Stimulated activated CD8-positive, alpha-beta memory T cell treated with anti-CD3 and anti-CD28 coated beads, Interleukin-7, amount 100 ng/mL, for 24 hours (primary cell): Measurements from ENCODE around the gene ELOVL3.
"Not testable (repeated sequence)": the region's sequence is repeated elsewhere in the genome, so short reads cannot be mapped to it uniquely, and the experiment has no call there.

ENCODE experiments used
- DNase-seq: peaks from one replicate; pipeline ENCODE4 v3.0.0-alpha.2; 2020; ENCODE audit warnings: low read depth

The ELOVL3 gene

DNA sequence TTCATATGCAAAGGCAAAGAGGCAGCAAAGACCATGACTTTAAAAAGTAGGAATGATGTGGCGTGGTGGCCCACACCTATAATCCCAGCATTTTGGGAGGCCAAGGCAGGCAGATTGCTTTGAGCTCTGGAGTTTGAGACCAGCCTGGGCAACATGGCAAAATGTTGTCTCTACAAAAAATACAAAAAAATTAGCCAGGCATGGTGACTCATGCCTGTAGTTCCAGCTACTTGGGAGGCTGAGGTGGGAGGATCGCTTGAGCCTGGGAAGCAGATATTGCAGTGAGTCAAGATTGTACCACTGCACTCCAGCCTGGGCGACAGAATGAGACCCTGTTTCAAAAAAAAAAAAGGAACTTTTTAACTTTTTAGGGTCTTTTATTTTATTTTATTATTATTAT lies 26.4 kb downstream of the ELOVL3 start:
- DNase-seq = not testable (repeated sequence)

DNA sequence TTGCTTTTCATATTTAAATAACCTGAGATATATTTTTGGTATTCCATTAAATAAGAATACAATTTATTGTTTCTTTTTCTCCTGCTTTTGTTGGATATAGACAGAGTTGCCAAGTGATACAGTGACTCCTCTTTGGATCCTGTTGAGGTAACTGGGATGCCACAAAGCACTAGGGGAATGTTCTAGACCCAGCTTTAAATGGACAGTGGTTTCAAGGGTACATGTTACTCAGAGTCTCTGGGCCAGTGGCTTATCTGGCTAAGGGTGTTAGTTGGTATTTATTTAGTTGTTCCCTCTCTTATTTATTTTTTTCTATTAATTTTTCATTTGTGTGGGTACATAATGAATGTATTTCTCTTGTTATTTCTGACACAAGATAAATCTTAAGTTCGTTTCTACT lies 28.3 kb downstream of the ELOVL3 start:
- DNase-seq = no peak

DNA sequence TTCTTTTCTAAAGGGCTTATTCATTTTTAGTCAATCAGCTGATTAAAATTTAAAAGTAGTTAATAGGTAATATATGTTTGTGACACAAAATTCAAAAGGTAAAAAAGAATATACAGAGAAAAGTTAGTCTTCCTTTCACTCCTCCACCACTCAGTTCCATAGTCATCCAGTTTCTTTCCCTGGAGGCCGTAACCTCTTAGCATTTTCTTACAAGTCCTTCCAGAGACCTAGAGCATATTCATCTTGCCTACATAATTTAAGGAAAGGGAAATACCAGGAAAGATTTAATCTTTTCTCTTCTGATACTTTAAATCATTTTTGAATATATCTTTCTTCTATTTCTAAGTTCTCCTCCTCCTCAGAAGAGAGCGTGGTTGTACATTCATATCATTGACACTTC lies 29.3 kb downstream of the ELOVL3 start:
- DNase-seq = no peak

DNA sequence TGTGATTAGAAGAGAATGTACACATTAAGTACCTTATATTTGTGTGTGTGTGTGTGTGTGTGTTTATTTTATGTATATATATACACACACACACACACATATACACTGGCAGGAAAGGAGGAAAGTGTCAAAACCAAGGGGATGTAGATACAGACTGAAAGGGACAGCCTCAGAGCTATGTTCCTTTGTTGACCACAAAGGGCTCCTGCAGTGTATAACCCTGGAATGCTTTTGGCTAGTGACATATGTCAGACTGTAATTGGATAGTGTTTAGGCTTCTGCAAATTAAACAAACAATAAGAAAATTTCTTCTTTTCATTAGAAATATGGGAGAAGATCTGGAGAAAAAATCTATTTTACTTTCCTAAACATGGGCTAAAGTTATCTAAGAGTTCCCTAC lies 35.1 kb downstream of the ELOVL3 start:
- no peak for DNase-seq

DNA sequence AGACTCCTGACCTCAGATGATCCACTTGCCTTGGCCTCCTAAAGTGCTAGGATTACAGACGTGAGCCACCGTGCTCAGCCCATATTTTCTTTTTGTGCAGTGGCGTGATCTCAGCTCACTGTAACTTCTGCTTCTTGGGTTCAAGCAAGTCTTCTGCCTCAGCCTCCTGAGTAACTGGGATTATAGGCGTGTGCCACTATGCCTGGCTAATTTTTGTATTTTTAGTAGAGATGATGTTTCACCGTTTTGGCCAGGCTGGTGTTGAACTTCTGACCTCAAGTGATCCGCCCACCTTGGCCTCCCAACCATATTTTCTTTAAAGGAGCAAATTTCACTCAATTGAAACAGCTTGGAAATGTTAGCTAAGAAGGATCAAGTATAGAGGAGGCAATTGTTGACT lies 35.7 kb downstream of the ELOVL3 start:
- DNase-seq = no peak

DNA sequence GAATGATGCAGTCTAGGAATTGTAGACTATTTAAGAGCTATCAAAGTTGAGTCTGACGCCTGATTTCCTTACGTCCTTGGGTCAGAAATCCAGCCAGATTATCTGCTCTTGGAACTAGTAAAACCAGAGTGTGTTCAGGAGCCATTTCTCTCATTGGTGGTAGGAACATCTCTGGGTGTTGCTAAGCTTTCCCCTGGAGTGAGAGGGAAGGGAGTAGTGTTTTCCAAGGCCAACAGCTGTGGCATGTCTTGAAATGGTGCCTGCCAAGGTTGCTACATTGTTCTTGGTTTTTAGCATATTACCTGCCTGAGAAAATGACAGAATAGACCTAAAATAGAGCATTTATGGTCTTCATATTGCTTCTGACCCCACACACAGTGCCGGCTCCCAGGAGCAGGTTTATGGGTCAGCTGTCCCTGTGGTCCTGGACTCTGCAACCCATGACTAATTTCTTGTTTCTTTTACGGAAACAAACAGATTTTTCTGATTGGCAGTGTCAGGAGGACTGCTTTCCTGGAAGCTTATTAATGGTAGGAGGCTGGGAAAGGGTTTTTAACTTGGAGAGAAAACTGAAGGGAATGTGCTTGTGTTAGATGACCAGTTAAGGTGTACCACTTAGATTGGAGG lies 36.8 kb downstream of the ELOVL3 start:
- DNase-seq = no peak

DNA sequence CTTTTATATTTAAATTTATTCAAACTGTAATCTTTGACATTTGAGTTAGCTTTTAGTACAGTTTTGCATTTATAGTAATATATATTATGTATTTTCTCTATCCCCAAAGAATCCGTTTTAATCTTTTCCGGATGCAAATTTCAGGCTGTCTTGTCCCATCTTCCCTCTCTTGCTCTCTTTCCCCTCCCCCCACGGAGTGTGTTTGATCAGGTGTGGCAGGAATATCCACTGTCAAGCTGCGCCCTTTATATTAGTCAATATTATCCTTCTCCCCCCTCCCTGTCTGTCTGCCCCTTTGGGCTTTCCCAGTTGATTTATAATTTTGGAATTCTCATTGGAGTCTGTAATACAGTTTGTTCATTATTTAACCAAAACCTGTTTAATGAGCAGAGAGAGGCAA lies 38.3 kb downstream of the ELOVL3 start:
- no peak for DNase-seq

DNA sequence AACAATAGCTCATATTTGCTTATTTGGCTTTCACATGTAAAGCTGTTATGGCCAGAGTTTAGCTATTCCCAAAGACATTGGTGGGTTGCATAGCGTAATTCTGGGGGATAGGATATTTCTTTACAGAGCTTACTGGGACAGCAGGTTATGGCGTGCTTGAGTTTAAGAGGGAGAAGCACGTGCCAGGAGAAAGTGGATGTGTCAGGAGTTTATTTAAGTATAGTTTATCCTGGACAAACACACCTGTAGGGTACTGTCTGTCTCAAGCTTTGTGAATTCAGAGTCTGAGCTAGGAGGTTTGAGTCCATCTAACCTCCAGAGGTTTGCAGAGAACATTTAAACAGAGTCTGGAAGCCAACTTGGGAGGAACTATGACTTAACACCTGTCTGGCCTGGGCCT lies 40.6 kb downstream of the ELOVL3 start:
- no peak for DNase-seq

DNA sequence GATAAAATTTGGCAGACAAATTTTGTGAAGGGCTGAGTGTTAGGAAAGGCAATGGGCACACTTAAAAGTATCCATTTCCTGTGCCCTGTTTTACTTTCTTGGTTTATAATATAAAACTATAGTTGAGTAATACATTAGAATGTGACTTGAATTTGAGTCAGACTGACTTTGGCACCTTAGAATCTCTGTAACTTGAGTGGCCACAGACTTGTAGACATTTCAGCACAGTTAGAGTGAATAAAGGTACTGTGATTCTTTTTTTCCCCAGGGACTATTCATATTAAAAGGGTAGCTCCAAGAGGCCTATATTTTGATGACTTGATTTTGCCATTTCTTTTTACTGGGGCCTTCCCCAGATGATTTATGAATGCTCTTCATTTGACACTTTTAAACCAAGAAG lies 41.6 kb downstream of the ELOVL3 start:
- DNase-seq = no peak

DNA sequence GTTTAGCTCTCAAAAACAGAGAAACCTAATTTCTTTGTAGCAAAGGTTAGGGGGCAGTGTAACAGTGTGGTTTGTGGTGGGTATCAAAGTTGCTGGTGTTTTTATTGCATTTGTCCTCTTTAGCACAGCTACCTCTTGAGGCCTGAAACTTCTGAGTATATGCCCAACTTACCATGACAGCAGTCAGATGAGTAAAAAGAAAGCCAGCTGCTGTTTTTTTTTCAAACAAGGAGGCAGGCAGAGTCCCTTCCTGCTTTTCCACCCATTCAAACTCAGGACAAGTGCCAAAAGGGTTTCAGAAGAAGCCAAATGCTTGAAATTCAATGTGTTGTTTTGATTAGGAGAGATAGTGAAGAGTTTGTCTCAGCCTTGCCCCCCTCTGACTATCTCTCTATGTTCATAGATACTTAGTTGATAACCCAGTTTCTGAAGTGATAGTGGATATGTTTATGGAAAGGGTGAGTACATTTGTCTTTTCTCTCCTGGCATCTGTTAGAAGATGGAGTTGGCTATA lies 42.3 kb downstream of the ELOVL3 start:
- no peak for DNase-seq

DNA sequence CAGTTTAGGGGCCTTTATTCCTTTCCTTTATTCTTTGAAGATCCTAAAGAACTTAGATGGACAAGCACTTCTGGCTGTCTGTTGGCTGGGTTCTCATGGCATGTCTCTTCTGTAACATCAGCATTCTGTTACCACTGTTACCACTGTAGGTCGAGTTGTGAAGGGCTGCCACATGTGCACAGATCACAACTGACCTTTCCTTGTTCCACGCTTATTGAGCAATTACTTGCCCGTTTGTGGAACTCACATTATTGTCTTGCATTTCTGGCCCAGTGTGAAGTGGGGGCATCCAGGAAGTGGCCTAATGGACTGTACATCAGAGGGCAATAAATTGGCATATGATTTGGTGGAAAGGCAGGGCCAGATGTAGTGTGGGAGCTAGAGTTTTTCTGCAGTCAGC lies 42.9 kb downstream of the ELOVL3 start:
- DNase-seq = no peak

DNA sequence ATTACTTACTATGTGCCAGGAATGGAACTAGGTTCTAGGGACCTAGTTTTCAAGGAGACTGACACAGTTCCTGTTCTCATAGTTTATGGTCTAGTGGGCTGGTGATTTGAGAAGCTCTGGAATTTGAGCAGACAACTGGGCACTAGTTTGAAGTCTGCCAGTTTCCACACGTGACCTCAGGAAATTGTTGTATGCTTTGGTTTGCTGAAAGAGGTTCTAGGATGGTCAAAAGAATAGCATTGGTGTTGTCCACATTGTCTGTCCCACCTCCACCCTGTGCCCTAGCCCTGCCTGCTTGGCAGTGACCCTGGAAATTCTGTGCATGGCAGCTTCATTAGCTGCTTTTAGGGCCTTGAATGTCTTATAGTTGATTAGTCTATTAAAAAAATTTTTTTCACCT lies 48.0 kb downstream of the ELOVL3 start:
- DNase-seq = no peak

DNA sequence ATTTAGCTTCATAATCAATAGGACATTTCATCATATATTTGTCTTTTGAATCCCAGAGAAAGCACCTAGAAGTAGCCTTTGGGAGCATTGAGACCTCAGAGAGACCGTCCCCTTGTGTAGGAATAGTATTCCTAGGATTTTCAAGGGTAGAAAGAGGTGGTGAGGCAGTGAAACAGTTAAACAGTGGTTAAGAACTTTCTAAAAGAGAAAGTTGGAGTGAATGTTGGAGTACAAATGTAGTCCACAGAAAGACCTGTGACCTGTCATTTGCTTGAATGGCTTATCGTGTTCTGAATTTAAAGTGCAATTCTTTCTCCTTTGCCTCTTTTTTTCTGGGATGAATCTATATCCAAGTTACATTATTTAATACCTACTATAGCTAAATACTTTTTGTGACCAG lies 49.2 kb downstream of the ELOVL3 start:
- no peak for DNase-seq

DNA sequence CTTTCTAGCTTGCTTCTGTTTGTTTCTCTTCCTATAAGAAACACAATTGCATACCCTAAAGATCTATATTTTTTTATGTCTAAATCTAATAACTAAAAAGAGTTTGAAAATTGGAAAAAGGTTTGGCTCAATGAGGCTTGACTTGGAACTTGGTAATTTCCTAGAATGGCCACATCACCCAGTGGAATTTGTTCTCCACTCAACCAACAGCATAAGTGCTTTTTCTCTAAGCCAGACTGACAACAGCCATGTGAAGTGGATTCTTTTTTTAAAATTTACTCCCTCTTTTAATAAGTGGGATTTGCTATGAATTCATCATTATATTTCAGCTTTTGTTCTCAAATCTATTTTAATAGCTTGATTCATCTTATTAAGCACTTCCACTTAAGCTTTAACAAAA lies 53.0 kb downstream of the ELOVL3 start:
- DNase-seq = no peak
